Kasumi-1 (cell line): ENCODE results near the gene SLC7A4.

Experiments
- DNase-seq, 2 experiments: peaks; one replicate each; lab custom pipeline; 2025; lab: John Stamatoyannopoulos, UW

Gene SLC7A4

GRCh38 chr22:20997536-20998257, 34.7 kb downstream of the SLC7A4 start:
- DNase-seq, result no peak

GRCh38 chr22:20996598-20997535, 35.5 kb downstream of the SLC7A4 start:
- no peak for DNase-seq

GRCh38 chr22:20996031-20996410, 36.3 kb downstream of the SLC7A4 start:
- no peak for DNase-seq

- no peak for DNase-seq
Observed at GRCh38 chr22:20995329-20996030, 36.9 kb downstream of the SLC7A4 start.

- DNase-seq, result no peak
Observed at GRCh38 chr22:20994902-20995241, 37.5 kb downstream of the SLC7A4 start.

GRCh38 chr22:20994128-20994901, 38.0 kb downstream of the SLC7A4 start:
- no peak for DNase-seq

GRCh38 chr22:20993304-20994127, 38.8 kb downstream of the SLC7A4 start:
- DNase-seq, result no peak

- DNase-seq, result no peak
Observed at GRCh38 chr22:20992456-20993303, 39.7 kb downstream of the SLC7A4 start.

- no peak for DNase-seq
Observed at GRCh38 chr22:20992056-20992442, 40.3 kb downstream of the SLC7A4 start.

- no peak for DNase-seq
Observed at GRCh38 chr22:20991252-20992055, 40.9 kb downstream of the SLC7A4 start.

GRCh38 chr22:20990184-20991180, 41.9 kb downstream of the SLC7A4 start:
- DNase-seq, result no peak

GRCh38 chr22:20989323-20990138, 42.8 kb downstream of the SLC7A4 start:
- DNase-seq, result no peak

GRCh38 chr22:20988573-20989322, 43.6 kb downstream of the SLC7A4 start:
- DNase-seq, result no peak

GRCh38 chr22:20987375-20987774, 45.0 kb downstream of the SLC7A4 start:
- no peak for DNase-seq

GRCh38 chr22:20986365-20986764, 46.0 kb downstream of the SLC7A4 start:
- DNase-seq, result no peak

- no peak for DNase-seq
Observed at GRCh38 chr22:20985720-20986119, 46.6 kb downstream of the SLC7A4 start.
